ENCODE data around the gene MLXIPL. TPM values are rescaled to one million over a fixed set of nuclear protein-coding genes. Genes with fewer than 3 reads are reported as not detected.
"Not testable (repeated sequence)": the region's sequence is repeated elsewhere in the genome, so short reads cannot be mapped to it uniquely, and the experiment has no call there.

MLXIPL gene
- polyA plus RNA-seq, 1 experiment: not detected

DNA sequence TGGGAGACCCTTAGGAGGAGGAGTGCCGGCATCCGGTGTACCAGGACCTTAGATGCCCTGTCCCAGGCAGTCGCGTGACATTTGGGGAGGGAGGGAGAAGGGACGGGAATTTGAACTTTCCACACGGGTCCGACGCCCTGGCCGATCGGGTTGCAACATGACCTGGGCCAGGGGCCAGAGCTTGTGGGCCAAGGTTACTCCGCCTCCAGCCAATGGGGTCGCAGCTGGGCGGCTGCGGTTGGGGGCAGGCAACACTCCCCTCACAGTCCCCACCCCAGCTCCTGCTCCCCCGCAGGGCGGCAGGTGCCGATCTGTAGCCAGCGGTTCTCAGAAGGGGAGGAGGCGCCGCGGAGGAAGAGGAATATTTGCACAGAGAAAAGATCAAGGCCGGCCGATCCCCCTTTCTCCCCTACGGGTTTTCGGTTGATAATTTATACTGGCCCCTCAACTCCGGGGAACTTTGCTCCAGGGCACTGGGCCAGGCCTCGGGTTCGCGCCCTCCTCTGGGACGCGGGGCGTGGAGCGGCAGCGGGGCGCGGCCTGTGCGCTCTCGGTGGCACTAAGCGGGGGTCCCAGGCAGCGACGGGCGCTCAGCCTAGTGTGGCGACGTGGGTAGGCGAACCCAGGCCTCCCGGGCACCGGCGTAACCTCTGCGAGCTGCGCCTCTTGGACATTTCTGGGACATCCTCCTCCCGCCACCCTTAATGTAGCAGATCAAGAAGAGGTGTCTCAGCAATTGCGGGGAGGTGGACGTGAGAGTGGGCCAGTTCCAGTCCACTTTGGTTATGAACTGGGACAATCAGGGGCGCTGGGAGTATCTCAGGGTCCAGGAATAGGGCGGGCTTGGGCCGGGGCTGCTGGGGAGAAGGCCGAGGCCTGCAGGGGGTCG, 1.2 kb downstream of the MLXIPL start:
- DNase-seq (ENCODE audit: low read depth): no peak
- CTCF ChIA-PET: no interaction called here

DNA sequence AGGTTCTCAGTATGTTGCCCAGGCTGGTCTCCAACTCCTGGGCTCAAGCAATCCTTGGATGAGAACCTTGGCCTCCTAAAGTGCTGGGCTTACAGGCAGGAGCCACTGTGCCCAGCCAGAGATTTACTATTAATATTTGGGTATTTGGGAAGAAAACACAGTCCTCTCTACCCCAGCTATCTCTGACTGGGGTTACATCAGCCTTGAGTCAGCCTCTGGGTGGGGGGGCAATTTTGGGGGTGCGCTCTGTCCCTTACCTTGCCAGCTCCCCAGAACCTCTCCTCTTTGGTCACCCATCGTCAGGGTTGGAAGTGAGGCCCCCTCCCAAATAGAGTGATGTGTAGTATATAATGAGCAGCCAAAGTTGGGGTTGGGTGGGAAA, 1.8 kb downstream of the MLXIPL start:
- TF ChIP-seq, protein P1, sequence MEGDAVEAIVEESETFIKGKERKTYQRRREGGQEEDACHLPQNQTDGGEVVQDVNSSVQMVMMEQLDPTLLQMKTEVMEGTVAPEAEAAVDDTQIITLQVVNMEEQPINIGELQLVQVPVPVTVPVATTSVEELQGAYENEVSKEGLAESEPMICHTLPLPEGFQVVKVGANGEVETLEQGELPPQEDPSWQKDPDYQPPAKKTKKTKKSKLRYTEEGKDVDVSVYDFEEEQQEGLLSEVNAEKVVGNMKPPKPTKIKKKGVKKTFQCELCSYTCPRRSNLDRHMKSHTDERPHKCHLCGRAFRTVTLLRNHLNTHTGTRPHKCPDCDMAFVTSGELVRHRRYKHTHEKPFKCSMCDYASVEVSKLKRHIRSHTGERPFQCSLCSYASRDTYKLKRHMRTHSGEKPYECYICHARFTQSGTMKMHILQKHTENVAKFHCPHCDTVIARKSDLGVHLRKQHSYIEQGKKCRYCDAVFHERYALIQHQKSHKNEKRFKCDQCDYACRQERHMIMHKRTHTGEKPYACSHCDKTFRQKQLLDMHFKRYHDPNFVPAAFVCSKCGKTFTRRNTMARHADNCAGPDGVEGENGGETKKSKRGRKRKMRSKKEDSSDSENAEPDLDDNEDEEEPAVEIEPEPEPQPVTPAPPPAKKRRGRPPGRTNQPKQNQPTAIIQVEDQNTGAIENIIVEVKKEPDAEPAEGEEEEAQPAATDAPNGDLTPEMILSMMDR (IDR thresholded peaks at IDR 0.05; ENCODE audit: insufficient read depth, low read depth, low read length): no peak
- Histone ChIP-seq H3K27me3 (ENCODE audit: control insufficient read depth, insufficient read depth, low read length) (peaks cover 27% of the 10 kb centered on the region), H3K36me3 (ENCODE audit: control insufficient read depth, insufficient read depth, low read length) (no peaks in the 10 kb centered on the region), H3K4me3 (ENCODE audit: low read depth, low read length) (no peak overlapping the region)
- ChIA-PET POLR2A (no interaction called here), CTCF (interaction anchor here (0.7 to 3.0 kb wide), 3 partner anchors 9 to 103 kb away, joined by 3 to 14 read pairs (median 3); no protein-coding TSS in a partner anchor)
- no peak for DNase-seq (ENCODE audit: low read depth)

More for the DNA sequence above, 1.2 kb downstream of the MLXIPL start:
- TF ChIP-seq, protein P1 (IDR thresholded peaks at IDR 0.05; ENCODE audit: insufficient read depth, low read depth, low read length): no peak
- H3K4me3 ChIP-seq (ENCODE audit: low read depth, low read length): no peak overlapping the region
- peaks cover 33% of the 10 kb centered on the region for H3K27me3 ChIP-seq (ENCODE audit: control insufficient read depth, insufficient read depth, low read length)
- no peaks in the 10 kb centered on the region for H3K36me3 ChIP-seq (ENCODE audit: control insufficient read depth, insufficient read depth, low read length)
- POLR2A ChIA-PET: no interaction called here

DNA sequence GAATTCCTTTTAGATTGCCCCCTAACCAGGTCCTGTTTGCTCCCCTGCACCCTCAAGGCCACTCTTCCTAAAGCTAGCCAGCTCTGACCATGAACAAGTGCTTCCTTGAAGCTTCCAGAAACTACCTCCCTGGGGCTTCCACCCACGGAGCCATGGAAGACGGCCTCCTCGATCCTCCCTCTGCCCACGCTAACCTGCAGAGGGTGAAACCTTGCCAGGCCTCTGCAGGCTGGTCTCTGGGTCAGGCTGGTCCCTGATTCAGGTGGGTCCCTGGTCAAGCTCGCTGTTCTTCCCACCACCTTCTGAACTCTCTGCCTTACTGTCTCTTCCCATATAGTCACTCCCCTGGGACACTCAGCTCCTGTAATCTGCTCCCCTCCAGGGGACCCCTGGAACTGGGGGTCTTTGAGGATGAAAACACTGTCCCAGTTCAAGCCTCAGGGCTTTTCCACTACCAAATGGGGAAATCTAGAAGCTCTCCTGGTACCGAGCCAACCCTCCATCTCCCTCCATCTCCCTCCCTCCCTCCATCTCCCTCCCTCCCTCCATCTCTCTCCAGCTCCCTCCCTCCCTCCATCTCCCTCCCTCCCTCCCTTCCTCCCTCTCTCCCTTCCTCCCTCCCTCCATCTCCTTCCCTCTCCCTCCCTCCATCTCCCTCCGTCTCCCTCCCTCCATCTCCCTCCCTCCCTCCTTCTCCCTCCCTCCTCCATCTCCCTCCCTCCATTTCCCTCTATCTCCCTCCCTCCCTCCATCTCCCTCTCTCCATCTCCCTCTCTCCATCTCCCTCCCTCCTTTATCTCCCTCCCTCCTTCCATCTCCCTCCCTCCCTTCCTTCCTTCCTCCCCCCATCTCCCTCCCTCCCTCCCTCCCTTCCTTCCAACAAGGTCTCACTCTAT, 2.9 kb downstream of the MLXIPL start:
- TF ChIP-seq, protein P1 (IDR thresholded peaks at IDR 0.05; ENCODE audit: insufficient read depth, low read depth, low read length): no peak
- Histone ChIP-seq H3K4me3 (ENCODE audit: low read depth, low read length) (no peak overlapping the region), H3K27me3 (ENCODE audit: control insufficient read depth, insufficient read depth, low read length) (peaks cover 24% of the 10 kb centered on the region), H3K36me3 (ENCODE audit: control insufficient read depth, insufficient read depth, low read length) (no peaks in the 10 kb centered on the region)
- CTCF ChIA-PET: interaction anchor here (0.6 to 3.0 kb wide), 7 partner anchors 8 to 104 kb away, joined by 3 to 14 read pairs (median 4); no protein-coding TSS in a partner anchor
- POLR2A ChIA-PET: no interaction called here
- DNase-seq (ENCODE audit: low read depth): no peak

DNA sequence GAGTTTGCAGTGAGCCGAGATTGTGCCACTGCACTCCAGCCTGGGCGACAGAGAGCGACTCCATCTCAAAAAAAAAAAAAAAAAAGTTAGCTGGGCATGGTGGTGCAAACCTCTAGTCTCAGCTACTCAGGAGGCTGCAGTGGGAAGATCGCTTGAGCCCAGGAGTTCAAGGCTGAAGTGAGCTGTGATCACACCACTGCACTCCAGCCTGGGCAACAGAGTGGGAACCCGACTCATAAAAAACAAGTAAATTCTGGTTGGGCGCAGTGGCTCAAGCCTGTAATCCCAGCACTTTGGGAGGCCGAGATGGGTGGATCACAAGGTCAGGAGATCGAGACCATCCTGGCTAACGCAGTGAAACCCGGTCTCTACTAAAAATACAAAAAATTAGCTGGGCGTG, 4.9 kb downstream of the MLXIPL start:
- H3K4me3 ChIP-seq (ENCODE audit: low read depth, low read length); POLR2A ChIA-PET; H3K36me3 ChIP-seq (ENCODE audit: control insufficient read depth, insufficient read depth, low read length); DNase-seq (ENCODE audit: low read depth): not testable (repeated sequence)
- peaks cover 17% of the 10 kb centered on the region for H3K27me3 ChIP-seq (ENCODE audit: control insufficient read depth, insufficient read depth, low read length)
- CTCF ChIA-PET: interaction anchor here (1.0 to 2.4 kb wide), 3 partner anchors 11 to 106 kb away, joined by 3 to 18 read pairs (median 3); no protein-coding TSS in a partner anchor

DNA sequence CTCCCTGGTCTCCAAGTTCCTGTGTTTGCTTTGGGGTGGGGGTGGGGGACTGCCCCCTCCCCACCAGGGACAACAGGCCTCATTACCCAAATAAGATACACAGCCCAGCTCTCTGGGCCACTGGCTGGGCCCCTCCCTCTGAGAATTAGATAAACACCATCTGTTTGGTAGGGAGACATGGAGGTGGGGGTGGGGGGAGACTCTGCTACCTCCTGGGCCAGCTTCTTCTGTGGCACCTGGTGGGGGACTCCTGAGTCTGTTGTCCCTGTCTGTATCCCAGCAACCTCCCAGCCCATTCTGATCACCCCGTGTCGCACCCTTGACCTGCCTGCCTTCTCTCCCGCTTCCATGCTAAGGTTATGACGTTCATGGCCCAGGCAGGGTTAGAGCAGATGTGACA, 5.8 kb downstream of the MLXIPL start:
- CTCF ChIA-PET: interaction anchor here (1.1 to 2.4 kb wide), 2 partner anchors 12 to 107 kb away, joined by 3 to 18 read pairs; no protein-coding TSS in a partner anchor
- peaks cover 13% of the 10 kb centered on the region for H3K27me3 ChIP-seq (ENCODE audit: control insufficient read depth, insufficient read depth, low read length)
- POLR2A ChIA-PET: no interaction called here
- TF ChIP-seq, protein P1 (IDR thresholded peaks at IDR 0.05; ENCODE audit: insufficient read depth, low read depth, low read length): no peak
- H3K4me3 ChIP-seq (ENCODE audit: low read depth, low read length): no peak overlapping the region
- DNase-seq (ENCODE audit: low read depth): no peak
- H3K36me3 ChIP-seq (ENCODE audit: control insufficient read depth, insufficient read depth, low read length): no peaks in the 10 kb centered on the region

DNA sequence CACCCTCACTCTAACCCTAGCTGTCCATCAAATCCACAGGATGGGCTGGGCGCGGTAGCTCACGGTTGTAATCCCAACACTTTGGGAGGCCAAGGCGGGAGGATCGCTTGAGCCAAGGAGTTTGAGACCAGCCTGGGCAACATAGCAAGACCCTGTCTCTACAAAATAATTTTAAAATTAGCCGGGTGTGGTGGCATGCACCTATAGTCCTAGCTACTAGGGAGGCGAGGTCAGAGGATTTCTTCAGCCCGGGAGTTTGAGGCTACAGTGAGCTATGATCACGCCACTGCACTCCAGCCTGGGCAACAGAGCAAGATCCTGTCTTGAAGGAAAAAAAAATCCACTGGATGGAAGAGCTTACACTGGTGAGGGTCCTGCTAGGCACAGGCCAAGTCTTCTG, 6.8 kb downstream of the MLXIPL start:
- H3K36me3 ChIP-seq (ENCODE audit: control insufficient read depth, insufficient read depth, low read length); POLR2A ChIA-PET; H3K4me3 ChIP-seq (ENCODE audit: low read depth, low read length); DNase-seq (ENCODE audit: low read depth); H3K27me3 ChIP-seq (ENCODE audit: control insufficient read depth, insufficient read depth, low read length): not testable (repeated sequence)
- CTCF ChIA-PET: interaction anchor here (0.9 to 3.0 kb wide), 3 partner anchors 11 to 108 kb away, joined by 3 to 19 read pairs (median 18); no protein-coding TSS in a partner anchor
